Endodermal cell (in vitro differentiated cells): ENCODE measurements around the gene SMIM10L2A. TPM values are rescaled to one million over a fixed set of nuclear protein-coding genes. Genes with fewer than 3 reads are reported as not detected.

Experiments used
- DNase-seq: peaks from one replicate; pipeline ENCODE4 v3.0.0-alpha.2; 2017
- H3K27ac ChIP-seq: 2 replicates; pipeline ENCODE4 v1.5.1; 2013; ENCODE audit warnings: mild to moderate bottlenecking, low read depth, low read length, moderate library complexity
- H3K27me3 ChIP-seq: 2 replicates; pipeline ENCODE4 v1.6.1; 2013; ENCODE audit warnings: mild to moderate bottlenecking, low read length, moderate library complexity; ENCODE audit not compliant: insufficient read depth, control insufficient read depth, poor library complexity, severe bottlenecking
- H3K36me3 ChIP-seq: 2 replicates; pipeline ENCODE4 v1.7.0; 2013; ENCODE audit warnings: mild to moderate bottlenecking, low read length, moderate library complexity; ENCODE audit not compliant: control insufficient read depth, insufficient read depth
- H3K4me1 ChIP-seq: one replicate; pipeline ENCODE4 v1.7.0; 2013; ENCODE audit warnings: low read length; ENCODE audit not compliant: control insufficient read depth, insufficient read depth
- H3K4me3 ChIP-seq: 2 replicates; pipeline ENCODE4 v1.5.1; 2013; ENCODE audit warnings: mild to moderate bottlenecking, low read length, moderate library complexity
- H3K9ac ChIP-seq: 2 replicates; pipeline ENCODE4 v1.6.1; 2013; ENCODE audit warnings: mild to moderate bottlenecking, low read length, moderate library complexity; ENCODE audit not compliant: poor library complexity, severe bottlenecking; ENCODE audit errors: extremely low read depth
- H3K9me3 ChIP-seq: 2 replicates; pipeline ENCODE4 v1.6.1; 2013; ENCODE audit warnings: mild to moderate bottlenecking, low read length, moderate library complexity; ENCODE audit not compliant: control insufficient read depth
- H3K27ac Mint-ChIP-seq: 2 replicates; pipeline ENCODE4 v1.8.0; 2020; ENCODE audit warnings: mixed read lengths
- H3K27me3 Mint-ChIP-seq: 2 replicates; pipeline ENCODE4 v1.8.0; 2021; ENCODE audit warnings: mild to moderate bottlenecking, mixed read lengths; ENCODE audit not compliant: insufficient read depth
- H3K36me3 Mint-ChIP-seq: 2 replicates; pipeline ENCODE4 v1.8.0; 2020; ENCODE audit warnings: low read depth, mixed read lengths
- H3K4me1 Mint-ChIP-seq: 2 replicates; pipeline ENCODE4 v1.8.0; 2020; ENCODE audit warnings: mixed read lengths
- H3K4me3 Mint-ChIP-seq: 2 replicates; pipeline ENCODE4 v1.8.0; 2020; ENCODE audit warnings: mild to moderate bottlenecking, moderate library complexity, mixed read lengths
- H3K9me3 Mint-ChIP-seq: 2 replicates; pipeline ENCODE4 v1.8.0; 2020; ENCODE audit warnings: mild to moderate bottlenecking, mixed read lengths
- WGBS, 2 experiments: methylation state at CpG; one replicate each; pipeline versions ENCODE4 v1.1.5 to v1.1.7; 2013; ENCODE audit warnings: missing lambda C conversion rate in 2 of 2, mixed read lengths in 1 of 2; ENCODE audit not compliant: insufficient coverage in 1 of 2, insufficient read length in 1 of 2; 5-methylcytosine and 5-hydroxymethylcytosine counted together
- total RNA-seq, 2 donors: library from RNA; stranded (reverse); fragmentation: NEBNext Ultra II Directional in 1 of 2; extraction: Animal tissue kit (Norgen Biotek cat#: 25700) in 1 of 2; gene quantifications; 2 replicates in 1 of 2; 3 replicates in 1 of 2; pipeline ENCODE4 v1.2.1, GENCODE V29; 2021
- TF ChIP-seq, protein P1 (sequence below): fragments of 200-600 bp; sonication (generic); conservative IDR thresholded peaks from 2 replicates; pipeline ENCODE4 v1.5.0; 2021; ENCODE audit warnings: antibody characterized with exemption, mild to moderate bottlenecking

SMIM10L2A gene
- total RNA-seq, 2 donors from 2014 or later = 3.8 to 6.1 TPM

DNA sequence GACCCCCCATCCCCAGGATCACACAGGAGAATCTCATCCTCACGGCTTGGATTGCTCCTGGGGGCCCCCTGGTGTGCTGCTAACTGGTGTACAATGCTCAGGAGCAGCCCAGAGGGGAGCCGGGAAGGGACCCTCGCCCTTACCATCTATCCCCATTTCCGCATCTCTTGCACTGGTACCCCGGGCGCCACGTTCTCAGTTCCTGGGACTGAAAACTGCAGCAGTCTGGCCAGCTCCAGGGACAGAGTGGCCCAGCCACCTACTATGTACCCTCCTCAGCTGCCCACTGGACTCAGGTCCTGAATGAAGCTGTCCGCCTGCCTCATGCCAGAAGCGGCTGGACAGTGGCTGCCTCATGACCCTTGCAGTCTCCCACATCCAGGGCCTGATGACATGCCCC, 2.7 kb downstream of the SMIM10L2A start:
- Histone ChIP-seq H3K4me1 (no peaks in the 10 kb centered on the region), H3K27me3 (no peaks in the 10 kb centered on the region), H3K9ac (no peak overlapping the region), H3K27ac (no peak overlapping the region), H3K36me3 (no peaks in the 10 kb centered on the region), H3K9me3 (no peaks in the 10 kb centered on the region), H3K4me3 (no peak overlapping the region)
- H3K9me3 Mint-ChIP-seq = peaks cover 52% of the 10 kb centered on the region
- peaks cover 4% of the 10 kb centered on the region for H3K4me1 Mint-ChIP-seq
- H3K27me3 Mint-ChIP-seq = peaks cover 7% of the 10 kb centered on the region
- 89% methylated on average over 9 of the region's 9 CpGs; no CpG with 5 or more reads in 1 of the 2 experiments for WGBS, 2 experiments
- no peak overlapping the region for H3K27ac Mint-ChIP-seq
- TF ChIP-seq, protein P1, sequence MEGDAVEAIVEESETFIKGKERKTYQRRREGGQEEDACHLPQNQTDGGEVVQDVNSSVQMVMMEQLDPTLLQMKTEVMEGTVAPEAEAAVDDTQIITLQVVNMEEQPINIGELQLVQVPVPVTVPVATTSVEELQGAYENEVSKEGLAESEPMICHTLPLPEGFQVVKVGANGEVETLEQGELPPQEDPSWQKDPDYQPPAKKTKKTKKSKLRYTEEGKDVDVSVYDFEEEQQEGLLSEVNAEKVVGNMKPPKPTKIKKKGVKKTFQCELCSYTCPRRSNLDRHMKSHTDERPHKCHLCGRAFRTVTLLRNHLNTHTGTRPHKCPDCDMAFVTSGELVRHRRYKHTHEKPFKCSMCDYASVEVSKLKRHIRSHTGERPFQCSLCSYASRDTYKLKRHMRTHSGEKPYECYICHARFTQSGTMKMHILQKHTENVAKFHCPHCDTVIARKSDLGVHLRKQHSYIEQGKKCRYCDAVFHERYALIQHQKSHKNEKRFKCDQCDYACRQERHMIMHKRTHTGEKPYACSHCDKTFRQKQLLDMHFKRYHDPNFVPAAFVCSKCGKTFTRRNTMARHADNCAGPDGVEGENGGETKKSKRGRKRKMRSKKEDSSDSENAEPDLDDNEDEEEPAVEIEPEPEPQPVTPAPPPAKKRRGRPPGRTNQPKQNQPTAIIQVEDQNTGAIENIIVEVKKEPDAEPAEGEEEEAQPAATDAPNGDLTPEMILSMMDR = no peak
- no peaks in the 10 kb centered on the region for H3K36me3 Mint-ChIP-seq
- H3K4me3 Mint-ChIP-seq = no peak overlapping the region
- no peak for DNase-seq

DNA sequence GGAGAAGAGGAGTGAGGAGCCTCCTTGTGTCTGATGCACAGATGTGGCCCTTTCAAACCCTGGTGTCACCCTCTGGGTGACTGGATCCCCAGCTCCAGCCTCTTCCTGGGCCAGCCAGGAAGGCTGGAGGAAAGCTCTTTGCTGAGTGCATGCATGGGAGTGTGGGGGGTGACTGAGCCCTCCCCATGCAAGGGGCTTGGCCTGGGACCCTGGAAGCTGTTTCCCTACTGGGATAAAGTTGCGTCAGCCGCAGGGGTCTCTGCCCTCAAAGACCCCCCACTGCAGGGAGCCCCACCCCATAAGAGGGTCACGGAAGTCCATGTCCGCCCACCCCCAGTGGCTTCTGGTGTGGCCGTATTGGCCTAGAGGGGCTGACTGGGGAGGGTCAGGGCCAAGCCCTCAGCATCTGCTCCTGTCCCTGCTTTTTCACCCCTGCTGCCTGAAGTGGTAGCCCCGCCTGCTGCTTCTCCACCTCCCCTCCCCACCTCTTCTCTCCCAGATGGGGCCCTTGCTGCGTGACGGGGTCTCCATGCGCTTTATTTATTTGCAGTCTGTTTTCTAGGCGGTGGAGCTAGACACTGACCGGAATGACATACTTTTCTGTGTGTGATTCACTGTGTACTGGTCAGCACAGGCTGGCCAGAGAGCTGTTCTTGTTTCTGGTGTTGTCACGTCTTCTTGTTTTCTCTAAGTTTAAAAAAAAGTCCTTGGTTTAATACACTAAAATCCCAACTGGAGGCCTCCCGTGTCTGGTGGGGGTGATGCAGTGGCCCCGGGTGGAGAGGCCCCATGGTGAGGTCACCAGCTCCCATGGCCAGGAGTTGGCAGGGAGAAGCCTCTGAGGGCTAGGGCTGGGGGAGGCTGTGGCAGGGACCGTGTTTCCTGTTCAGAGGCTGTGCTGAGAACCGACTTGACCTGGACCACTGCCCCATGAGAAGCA, 3.6 kb downstream of the SMIM10L2A start:
- Histone ChIP-seq H3K9me3 (no peaks in the 10 kb centered on the region), H3K4me1 (no peaks in the 10 kb centered on the region), H3K9ac (no peak overlapping the region), H3K36me3 (no peaks in the 10 kb centered on the region), H3K27ac (no peak overlapping the region), H3K4me3 (no peak overlapping the region), H3K27me3 (no peaks in the 10 kb centered on the region)
- peaks cover 4% of the 10 kb centered on the region for H3K4me1 Mint-ChIP-seq
- peaks cover 51% of the 10 kb centered on the region for H3K9me3 Mint-ChIP-seq
- TF ChIP-seq, protein P1 = no peak
- H3K27me3 Mint-ChIP-seq = peaks cover 7% of the 10 kb centered on the region
- DNase-seq = no peak
- H3K4me3 Mint-ChIP-seq = no peak overlapping the region
- H3K27ac Mint-ChIP-seq = no peak overlapping the region
- no peaks in the 10 kb centered on the region for H3K36me3 Mint-ChIP-seq
- 86 to 87% methylated on average over 4 to 16 of the region's 16 CpGs for WGBS, 2 experiments

DNA sequence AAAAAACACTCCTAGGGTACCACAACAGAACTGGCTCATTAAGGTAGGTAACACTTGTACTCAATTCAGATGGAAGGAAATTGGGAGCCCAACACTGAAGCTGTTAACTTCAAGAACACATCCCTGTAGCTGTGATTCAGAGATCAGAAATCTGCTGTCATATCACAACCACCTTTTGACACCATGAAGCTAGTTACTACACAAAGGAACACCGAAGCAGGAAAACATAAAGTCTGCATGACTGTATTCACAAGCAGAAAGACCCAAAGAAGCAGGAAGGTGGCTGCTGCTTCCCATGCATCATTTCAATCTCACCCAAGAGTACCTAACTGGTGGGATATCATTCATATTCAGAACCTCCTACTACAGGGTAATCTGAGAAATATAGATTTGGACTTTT, 7.7 kb downstream of the SMIM10L2A start:
- DNase-seq = no peak
- Histone ChIP-seq H3K27me3 (no peaks in the 10 kb centered on the region), H3K4me3 (no peak overlapping the region), H3K27ac (no peak overlapping the region), H3K9ac (no peak overlapping the region), H3K9me3 (no peaks in the 10 kb centered on the region), H3K4me1 (no peaks in the 10 kb centered on the region), H3K36me3 (no peaks in the 10 kb centered on the region)
- Mint-ChIP-seq H3K9me3 (peaks cover 61% of the 10 kb centered on the region), H3K4me1 (peaks cover 4% of the 10 kb centered on the region), H3K27ac (no peak overlapping the region), H3K27me3 (peaks cover 3% of the 10 kb centered on the region), H3K4me3 (no peak overlapping the region), H3K36me3 (no peaks in the 10 kb centered on the region)
- TF ChIP-seq, protein P1 = no peak
- 93% methylated on average over 1 of the region's 1 CpG; no CpG with 5 or more reads in 1 of the 2 experiments for WGBS, 2 experiments
